Measurements from ENCODE around the gene C19orf12. TPM values are rescaled to one million over a fixed set of nuclear protein-coding genes. Genes with fewer than 3 reads are reported as not detected.

Gene C19orf12
- polyA plus RNA-seq, 3 donors from 2014 or later, result 32.4 to 68.3 (median 60.3) TPM

GRCh38 chr19:29665826-29666577 lies 49.1 kb downstream of the C19orf12 start:
- Mint-ChIP-seq H3K4me1 (peaks cover 54% of the 10 kb centered on the region in 2 donors), H3K36me3 (peaks cover 21 to 23% (median 22%) of the 10 kb centered on the region in 3 donors), H3K27me3 (ENCODE audit: low read depth in 3 of 3) (peaks cover 4 to 19% (median 15%) of the 10 kb centered on the region in 3 donors), H3K27ac (peak overlapping the region; percentile 98 to 100 (median 100)), H3K4me3 (peak overlapping the region; percentile 80 to 97 (median 93)), H3K9me3 (no peaks in the 10 kb centered on the region)
- DNase-seq, result peak in 1 of 3 donors; percentile 34

GRCh38 chr19:29665215-29665825 lies 49.7 kb downstream of the C19orf12 start, which contains the start of gene PLEKHF1:
PLEKHF1 (plus strand) TSS chr19:29665461; CDS start chr19:29673840, 8,379 bp downstream.
- Mint-ChIP-seq H3K27ac (peak within 1 kb of the TSS; percentile 98 to 100 (median 100)), H3K4me1 (peaks cover 47 to 48% of the 10 kb centered on the region in 2 donors), H3K4me3 (peak within 1 kb of the TSS; percentile 80 to 97 (median 93)), H3K36me3 (peaks cover 18 to 21% (median 18%) of the 10 kb centered on the region in 3 donors), H3K27me3 (ENCODE audit: low read depth in 3 of 3) (peaks cover 4 to 18% (median 14%) of the 10 kb centered on the region in 3 donors), H3K9me3 (no peaks in the 10 kb centered on the region)
- peak; percentile 92 to 93 (median 93) for DNase-seq

GRCh38 chr19:29664753-29665214 lies 50.3 kb downstream of the C19orf12 start:
- H3K9me3 Mint-ChIP-seq, result no peaks in the 10 kb centered on the region
- peak overlapping the region; percentile 81 to 98 (median 88) for H3K27ac Mint-ChIP-seq
- peak overlapping the region; percentile 77 to 93 (median 81) for H3K4me3 Mint-ChIP-seq
- peaks cover 12 to 16% (median 13%) of the 10 kb centered on the region in 3 donors for H3K36me3 Mint-ChIP-seq
- DNase-seq, result no peak
- H3K4me1 Mint-ChIP-seq, result peaks cover 42% of the 10 kb centered on the region in 2 donors
- peaks cover 4 to 18% (median 14%) of the 10 kb centered on the region in 3 donors for H3K27me3 Mint-ChIP-seq (ENCODE audit: low read depth in 3 of 3)

GRCh38 chr19:29663861-29664752 lies 51.0 kb downstream of the C19orf12 start:
- Mint-ChIP-seq H3K4me1 (peaks cover 35% of the 10 kb centered on the region in 2 donors), H3K27ac (peak overlapping the region; percentile 81 to 98 (median 88)), H3K9me3 (no peaks in the 10 kb centered on the region), H3K4me3 (peak overlapping the region; percentile 77 to 93 (median 81)), H3K27me3 (ENCODE audit: low read depth in 3 of 3) (peaks cover 4 to 18% (median 14%) of the 10 kb centered on the region in 3 donors), H3K36me3 (peaks cover 9 to 12% (median 9%) of the 10 kb centered on the region in 3 donors)
- no peak for DNase-seq

- Mint-ChIP-seq H3K4me1 (peaks cover 22% of the 10 kb centered on the region in 2 donors), H3K9me3 (no peaks in the 10 kb centered on the region), H3K27me3 (ENCODE audit: low read depth in 3 of 3) (peaks cover 2 to 13% (median 12%) of the 10 kb centered on the region in 3 donors), H3K27ac (no peak overlapping the region), H3K4me3 (peak overlapping the region in 1 of 5 donors; percentile 9), H3K36me3 (peaks cover 9 to 12% (median 9%) of the 10 kb centered on the region in 3 donors)
- DNase-seq, result no peak
These were observed 52.3 kb downstream of the C19orf12 start for GRCh38 chr19:29662604-29663404.

GRCh38 chr19:29662278-29662603 lies 52.8 kb downstream of the C19orf12 start:
- Mint-ChIP-seq H3K4me3 (no peak overlapping the region), H3K27me3 (ENCODE audit: low read depth in 3 of 3) (peaks cover 0 to 9% (median 8%) of the 10 kb centered on the region in 3 donors), H3K4me1 (peaks cover 16 to 17% of the 10 kb centered on the region in 2 donors), H3K9me3 (no peaks in the 10 kb centered on the region), H3K36me3 (peaks cover 9% of the 10 kb centered on the region in 3 donors), H3K27ac (no peak overlapping the region)
- no peak for DNase-seq

- H3K4me1 Mint-ChIP-seq, result peaks cover 8% of the 10 kb centered on the region in 2 donors
- peaks cover 0 to 11% (median 2%) of the 10 kb centered on the region in 3 donors for H3K27me3 Mint-ChIP-seq (ENCODE audit: low read depth in 3 of 3)
- H3K27ac Mint-ChIP-seq, result no peak overlapping the region
- DNase-seq, result no peak
- H3K4me3 Mint-ChIP-seq, result no peak overlapping the region
- no peaks in the 10 kb centered on the region for H3K9me3 Mint-ChIP-seq
- H3K36me3 Mint-ChIP-seq, result no peaks in the 10 kb centered on the region
These were observed 54.2 kb downstream of the C19orf12 start for GRCh38 chr19:29660835-29661234.

GRCh38 chr19:29658221-29658991 lies 56.7 kb downstream of the C19orf12 start:
- Mint-ChIP-seq H3K4me3 (no peak overlapping the region), H3K36me3 (no peaks in the 10 kb centered on the region), H3K4me1 (peaks cover 9 to 15% of the 10 kb centered on the region in 2 donors), H3K9me3 (peaks cover 0 to 3% (median under 1%) of the 10 kb centered on the region in 6 donors), H3K27ac (no peak overlapping the region), H3K27me3 (ENCODE audit: low read depth in 3 of 3) (peaks cover 0 to 2% (median 0%) of the 10 kb centered on the region in 3 donors)
- no peak for DNase-seq

GRCh38 chr19:29655648-29656335 lies 59.3 kb downstream of the C19orf12 start:
- peaks cover 0 to 7% (median 0%) of the 10 kb centered on the region in 3 donors for H3K27me3 Mint-ChIP-seq (ENCODE audit: low read depth in 3 of 3)
- peaks cover 32 to 41% of the 10 kb centered on the region in 2 donors for H3K4me1 Mint-ChIP-seq
- H3K9me3 Mint-ChIP-seq, result peaks cover 0 to 3% (median under 1%) of the 10 kb centered on the region in 6 donors
- no peaks in the 10 kb centered on the region for H3K36me3 Mint-ChIP-seq
- H3K4me3 Mint-ChIP-seq, result no peak overlapping the region
- H3K27ac Mint-ChIP-seq, result peak overlapping the region in 1 of 6 donors; percentile 35
- no peak for DNase-seq

GRCh38 chr19:29653398-29653797 lies 61.7 kb downstream of the C19orf12 start:
- Mint-ChIP-seq H3K36me3 (no peaks in the 10 kb centered on the region), H3K27ac (peak overlapping the region in 1 of 6 donors; percentile 30), H3K27me3 (ENCODE audit: low read depth in 3 of 3) (peaks cover 0 to 7% (median 0%) of the 10 kb centered on the region in 3 donors), H3K4me3 (peak overlapping the region in 2 of 5 donors; percentile 26 to 47), H3K9me3 (peaks cover 0 to 3% (median under 1%) of the 10 kb centered on the region in 6 donors), H3K4me1 (peaks cover 39 to 49% of the 10 kb centered on the region in 2 donors)
- no peak for DNase-seq

- Mint-ChIP-seq H3K4me1 (peaks cover 41 to 49% of the 10 kb centered on the region in 2 donors), H3K9me3 (peaks cover 0 to 3% (median under 1%) of the 10 kb centered on the region in 6 donors), H3K27me3 (ENCODE audit: low read depth in 3 of 3) (peaks cover 0 to 4% (median 0%) of the 10 kb centered on the region in 3 donors), H3K36me3 (no peaks in the 10 kb centered on the region), H3K27ac (peak overlapping the region; percentile 1 to 91 (median 74)), H3K4me3 (peak overlapping the region; percentile 58 to 89 (median 69))
- DNase-seq, result peak; percentile 12 to 44 (median 25)
These were observed 63.3 kb downstream of the C19orf12 start for GRCh38 chr19:29651622-29652394.

All from immature natural killer cell (primary cell).